Kidney (tissue), 14 donors: Measurements from ENCODE around the gene TTC33. TPM values are rescaled to one million over a fixed set of nuclear protein-coding genes. Genes with fewer than 3 reads are reported as not detected.

Source experiments
- DNase-seq, 5 donors: peaks; one replicate each; pipeline ENCODE4 v3.0.0-alpha.2; 2013 to 2020
- FAIRE-seq: peaks from 2 replicates; lab custom pipeline; 2012; peaks lifted over from hg19 to GRCh38; lab: Jason Lieb, UNC
- H3K27ac ChIP-seq, 2 donors: one replicate each; pipeline ENCODE4 v1.7.0; 2013; ENCODE audit warnings: low read depth in 2 of 2, low read length in 2 of 2, inconsistent platforms in 1 of 2
- H3K27me3 ChIP-seq: one replicate; pipeline ENCODE4 v1.7.1; 2013; ENCODE audit warnings: low read length, inconsistent platforms; ENCODE audit not compliant: control insufficient read depth, insufficient read depth
- H3K36me3 ChIP-seq, 3 donors: one replicate each; pipeline versions ENCODE4 v1.7.0 to v1.7.1; 2013; ENCODE audit warnings: low read length in 3 of 3, control low read depth in 1 of 3, inconsistent platforms in 1 of 3; ENCODE audit not compliant: insufficient read depth in 3 of 3, control insufficient read depth in 2 of 3
- H3K4me1 ChIP-seq, 3 donors: one replicate each; pipeline versions ENCODE4 v1.7.0 to v1.7.1; 2013; ENCODE audit warnings: low read length in 3 of 3, inconsistent platforms in 1 of 3, low read depth in 1 of 3; ENCODE audit not compliant: control insufficient read depth in 2 of 3, insufficient read depth in 2 of 3
- H3K4me3 ChIP-seq, 3 donors: one replicate each; pipeline versions ENCODE4 v1.7.0 to v1.8.1; 2013; ENCODE audit warnings: low read length in 3 of 3, control low read depth in 1 of 3, inconsistent platforms in 1 of 3
- H3K9ac ChIP-seq, 3 donors: one replicate each; pipeline versions ENCODE4 v1.7.0 to v1.7.1; 2013; ENCODE audit warnings: low read length in 3 of 3, control low read depth in 1 of 3, inconsistent platforms in 1 of 3
- H3K9me3 ChIP-seq, 3 donors: one replicate each; pipeline versions ENCODE4 v1.7.0 to v1.7.1; 2013; ENCODE audit warnings: low read length in 3 of 3, control low read depth in 1 of 3, inconsistent platforms in 1 of 3; ENCODE audit not compliant: control insufficient read depth in 2 of 3, insufficient read depth in 1 of 3
- CTCF ChIP-seq: IDR thresholded peaks from 3 replicates; pipeline ENCODE4 v1.5.1; 2012; ENCODE audit warnings: mild to moderate bottlenecking, moderate library complexity, borderline replicate concordance; ENCODE audit not compliant: insufficient read depth; ENCODE audit errors: extremely low read depth
- intact Hi-C: fragments of 100-400 bp; cut with DNase I; formaldehyde crosslinking; loops from one replicate; pipeline ENCODE4 v1.11.1; 2022
- polyA plus RNA-seq: library from polyadenylated mRNA; stranded (reverse); fragments of 350-450 nt; fragmentation: Illumina TruSeq; extraction: RNeasy Lipid Tissue Mini Kit (QIAGEN cat#74804); gene quantifications from one replicate; pipeline ENCODE4 v1.2.3, GENCODE V29; 2014; ENCODE audit warnings: low read depth, low replicate concordance; ENCODE audit not compliant: insufficient read depth
- total RNA-seq: library from RNA; stranded (reverse); fragmentation: NEBNext Ultra II Directional; extraction: Animal tissue kit (Norgen Biotek cat#: 25700); gene quantifications from one replicate; pipeline ENCODE4 v1.2.1, GENCODE V29; 2021
- donor health status: control.
- donor health status: control.
- donor health status: control.
- donor health status: control.
- donor health status: control.
- donor health status: DM: yes; HTN: yes; CAD: no.
- donor health status: Normal renal cell carcinoma (clear cell type).

Gene TTC33
- total and polyA plus RNA-seq, 2 donors from 2014 or later = 7.1 to 20.1 TPM

GRCh38 chr5:40587376-40587775, 168.4 kb downstream of the TTC33 start:
- FAIRE-seq = no peak

GRCh38 chr5:40585537-40586267, 170.1 kb downstream of the TTC33 start:
- Histone ChIP-seq H3K4me1 (no peaks in the 10 kb centered on the region), H3K4me3 (no peak overlapping the region), H3K9ac (no peak overlapping the region), H3K9me3 (no peaks in the 10 kb centered on the region), H3K36me3 (no peaks in the 10 kb centered on the region), H3K27me3 (no peaks in the 10 kb centered on the region), H3K27ac (no peak overlapping the region)
- intact Hi-C loops = no loop called here
- FAIRE-seq = no peak
- no peak for TF ChIP-seq CTCF
- DNase-seq = no peak

More at GRCh38 chr5:40587376-40587775, 168.4 kb downstream of the TTC33 start:
- Histone ChIP-seq H3K27ac (no peak overlapping the region), H3K4me1 (no peaks in the 10 kb centered on the region), H3K27me3 (no peaks in the 10 kb centered on the region), H3K36me3 (no peaks in the 10 kb centered on the region), H3K9me3 (no peaks in the 10 kb centered on the region), H3K9ac (no peak overlapping the region), H3K4me3 (no peak overlapping the region)
- no peak for TF ChIP-seq CTCF
- no peak for DNase-seq
- intact Hi-C loops = no loop called here

GRCh38 chr5:40584054-40584453, 171.7 kb downstream of the TTC33 start:
- no peak overlapping the region for H3K27ac ChIP-seq
- DNase-seq (no peak), FAIRE-seq (no peak)
- H3K9ac ChIP-seq = no peak overlapping the region
- H3K4me3 ChIP-seq = no peak overlapping the region
- no peaks in the 10 kb centered on the region for H3K27me3 ChIP-seq
- H3K4me1 ChIP-seq = no peaks in the 10 kb centered on the region
- TF ChIP-seq CTCF = no peak
- intact Hi-C loops = no loop called here
- no peaks in the 10 kb centered on the region for H3K36me3 ChIP-seq
- no peaks in the 10 kb centered on the region for H3K9me3 ChIP-seq
